ENCODE data around the gene KRT6C. TPM values are rescaled to one million over a fixed set of nuclear protein-coding genes. Genes with fewer than 3 reads are reported as not detected.

Gene KRT6C
- not detected for total RNA-seq

DNA sequence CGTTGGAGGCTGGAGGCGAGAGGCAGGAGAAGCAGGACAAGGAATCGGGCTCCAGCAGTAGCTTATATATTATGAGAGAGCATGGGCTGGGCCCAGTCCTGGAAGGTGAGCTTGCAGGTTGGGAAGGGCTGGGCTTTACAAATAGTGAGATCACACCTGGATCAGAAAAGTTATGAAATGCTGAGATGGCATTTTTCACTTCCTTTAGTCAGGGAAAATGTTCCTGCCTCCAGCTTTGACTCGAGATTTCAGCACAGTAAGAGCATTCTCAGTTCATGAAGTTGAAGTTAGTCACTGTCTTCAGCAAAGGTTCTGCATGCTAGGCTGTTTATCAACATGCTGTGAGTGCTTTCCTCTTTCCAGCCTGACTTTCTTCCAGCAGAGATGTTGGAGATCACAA is at the start of gene KRT6C:
KRT6C (minus strand) TSS at position 38 of the 400 bp plus-strand sequence. CDS start 68 bp downstream, outside the sequence.
- DNase-seq (ENCODE audit: low spot score): no peak
- no peak for ATAC-seq

DNA sequence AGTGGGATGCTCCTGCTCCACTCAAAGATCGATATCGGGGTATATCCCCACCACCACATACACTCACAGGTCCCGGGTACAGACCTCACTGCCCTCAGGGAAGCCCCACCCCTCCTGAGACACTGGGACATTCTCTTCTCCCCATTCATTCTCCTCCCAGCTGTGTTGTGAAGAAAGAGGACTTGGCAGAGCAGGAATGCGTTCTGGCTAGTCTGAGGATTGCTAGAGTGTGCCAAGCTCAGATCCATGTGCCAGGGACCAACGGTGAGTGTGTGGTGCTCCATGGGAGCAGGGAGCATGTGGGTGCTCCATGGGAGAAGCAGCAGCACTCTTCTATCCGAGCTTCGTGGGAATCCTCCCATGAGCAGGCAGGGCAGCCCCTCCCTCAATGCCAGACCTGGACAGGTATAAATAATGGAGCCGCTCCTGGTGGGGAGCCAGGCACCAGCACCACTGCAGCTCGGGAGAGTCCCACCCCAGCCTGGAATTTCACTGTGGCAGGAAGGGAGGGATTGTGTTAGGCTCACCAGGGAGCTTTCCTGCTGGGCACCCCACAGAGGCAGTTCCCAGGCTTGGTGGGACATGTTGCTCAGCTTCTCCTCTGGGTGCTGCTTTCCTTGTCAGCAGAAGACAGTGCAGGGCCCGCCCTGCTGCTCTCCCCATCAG is 48.9 kb upstream of the KRT6C start:
- DNase-seq (ENCODE audit: low spot score): peak; percentile 34
- no peak for ATAC-seq

DNA sequence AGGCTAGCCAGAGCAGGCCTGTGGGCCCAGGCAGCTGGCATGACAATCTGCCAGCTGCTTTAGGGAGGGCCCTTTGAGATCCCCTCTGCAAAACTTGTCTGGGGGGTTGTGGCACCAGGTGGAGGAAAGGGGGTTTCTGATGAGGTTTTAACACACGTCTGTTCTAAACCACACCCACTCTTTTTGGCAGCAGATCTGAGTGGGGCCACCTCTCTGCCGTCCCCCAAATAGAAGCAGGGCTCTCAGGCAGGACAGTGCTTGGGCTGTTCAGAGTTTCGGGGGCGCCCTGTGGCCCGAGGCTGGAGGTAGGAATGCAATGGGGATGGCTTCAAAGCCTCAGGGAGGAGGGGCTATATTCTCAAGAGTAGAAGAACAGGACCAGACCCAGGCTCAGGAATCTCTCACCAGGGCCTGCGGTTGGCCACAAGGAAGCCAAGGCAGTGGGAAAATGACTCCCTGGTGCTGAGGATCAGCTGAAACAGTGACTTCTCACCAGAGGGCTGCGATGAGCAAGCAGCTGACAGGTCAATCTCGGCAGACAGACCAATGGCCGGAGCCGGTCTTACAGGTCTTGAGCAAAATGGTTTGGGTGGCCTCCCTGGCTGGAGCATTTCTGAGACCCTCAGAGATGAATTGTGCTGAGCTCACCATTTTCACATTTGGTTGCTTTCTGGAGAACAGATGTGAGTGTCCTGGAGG is 48.1 kb upstream of the KRT6C start:
- ATAC-seq: no peak
- DNase-seq (ENCODE audit: low spot score): peak; percentile 19

DNA sequence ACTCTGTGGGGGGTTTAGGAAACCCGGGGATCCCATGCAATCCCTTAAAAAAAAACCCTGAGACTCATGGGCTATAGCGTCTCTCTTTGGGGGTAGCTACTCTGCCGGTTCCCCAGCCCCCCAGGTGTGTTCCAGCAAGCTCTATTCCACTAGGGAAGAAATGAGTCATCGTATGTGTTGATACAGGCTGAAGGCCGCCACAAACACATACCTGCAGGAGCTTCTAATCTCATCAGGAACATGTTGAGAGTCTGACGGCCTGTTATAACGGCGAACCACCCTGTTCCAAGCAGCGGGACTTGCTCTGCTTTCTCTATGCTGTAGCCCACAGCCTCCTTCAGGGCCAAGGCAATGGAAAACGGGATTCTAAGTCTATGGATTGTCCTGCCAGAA is 47.6 kb upstream of the KRT6C start:
- ATAC-seq (no peak), DNase-seq (ENCODE audit: low spot score) (peak; percentile 26)

DNA sequence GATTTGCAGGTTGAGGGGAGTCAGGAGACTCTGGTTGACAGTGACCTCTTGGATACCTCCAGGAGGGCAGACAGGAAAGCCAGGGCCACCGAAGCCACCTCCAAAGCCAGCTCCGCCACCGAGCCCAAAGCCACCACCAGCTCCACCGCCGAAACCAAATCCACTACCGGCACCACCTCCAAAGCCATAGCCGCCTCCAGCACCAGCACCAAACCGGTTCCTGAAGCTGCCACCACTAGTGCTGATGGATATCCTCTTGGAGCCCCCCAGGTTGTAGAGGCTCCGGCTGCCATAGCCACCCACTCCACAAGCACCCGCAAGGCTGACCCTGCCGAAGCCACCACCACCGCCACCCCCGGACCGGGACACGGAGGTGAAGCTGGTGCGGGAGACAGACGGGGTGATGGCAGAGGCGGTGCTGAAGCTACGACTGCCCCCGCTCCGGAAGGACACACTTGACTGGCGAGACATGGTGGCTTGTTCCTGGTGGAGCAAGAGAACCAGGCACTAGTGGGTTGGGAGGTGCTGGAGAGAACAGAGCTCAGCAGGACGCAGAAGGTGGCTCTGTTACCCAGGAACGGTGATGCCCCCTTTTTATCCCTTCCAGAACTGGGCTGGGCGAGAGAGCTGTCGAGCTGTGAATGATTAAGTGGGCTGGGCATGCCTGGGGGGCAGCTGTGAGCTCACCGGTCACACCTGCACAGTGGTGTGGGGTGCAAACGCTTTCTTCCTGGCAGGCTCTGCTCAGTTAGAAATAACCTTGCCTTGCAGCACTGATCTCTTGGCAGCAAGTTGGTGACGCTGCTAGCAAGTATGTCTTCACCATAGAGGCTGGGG is 46.4 kb upstream of the KRT6C start, which contains the start of gene KRT5:
KRT5 (minus strand) TSS at position 569 of the 837 bp plus-strand sequence; CDS start at position 471, 98 bp downstream.
- peak; percentile 42 for DNase-seq (ENCODE audit: low spot score)
- ATAC-seq: no peak

DNA sequence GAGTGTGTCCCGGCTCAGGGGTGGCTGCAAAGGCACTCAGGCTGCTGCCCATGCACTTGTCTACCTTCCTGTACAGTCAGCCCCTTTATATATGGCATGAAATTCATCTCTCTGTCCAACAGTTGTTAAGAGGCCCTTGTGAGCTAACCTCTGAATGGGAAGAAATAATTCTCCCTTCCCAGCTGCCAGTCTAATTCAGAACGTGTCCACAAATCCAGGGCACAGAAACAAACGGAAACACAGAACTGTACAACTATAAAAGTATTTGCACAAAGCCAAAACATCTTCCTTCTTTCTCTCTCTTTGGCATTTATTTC is 45.7 kb upstream of the KRT6C start:
- ATAC-seq (no peak), DNase-seq (ENCODE audit: low spot score) (no peak)

DNA sequence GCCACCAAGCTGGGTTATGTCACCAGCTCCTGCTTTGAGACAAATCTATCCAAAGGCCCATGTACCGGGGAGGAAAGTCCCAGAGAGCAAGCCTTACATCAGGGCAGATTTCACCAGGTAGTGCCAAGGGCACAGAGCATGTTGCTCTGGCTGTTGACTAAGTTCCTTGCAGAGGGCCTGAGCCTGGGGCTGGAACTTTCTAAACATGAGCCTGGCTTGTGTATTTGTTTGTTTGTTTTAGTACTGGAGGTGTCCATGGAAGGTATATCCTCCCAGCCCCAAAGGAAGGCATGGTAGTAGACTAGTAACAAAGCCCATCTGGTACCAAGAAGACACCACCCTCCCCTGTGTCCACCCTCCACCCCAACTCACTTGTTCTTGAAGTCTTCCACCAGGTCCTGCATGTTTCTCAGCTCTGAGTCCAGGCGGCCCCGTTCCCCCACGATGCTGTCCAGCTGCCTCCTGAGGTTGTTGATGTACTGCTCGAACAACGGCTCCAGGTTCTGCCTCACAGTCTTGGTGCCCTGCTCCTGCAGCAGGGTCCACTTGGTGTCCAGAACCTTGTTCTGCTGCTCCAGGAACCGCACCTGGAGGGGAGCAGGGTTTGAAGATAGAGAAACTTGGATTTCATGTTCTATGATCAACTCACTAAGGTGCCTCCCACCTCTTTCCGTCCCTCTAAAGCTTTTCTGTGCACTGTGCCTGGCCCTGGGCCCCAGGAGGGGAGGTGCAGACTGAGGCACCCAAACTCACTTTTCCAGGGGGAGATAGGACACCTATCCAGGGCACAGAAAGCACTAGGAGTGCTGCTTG is 45.2 kb upstream of the KRT6C start:
- DNase-seq (ENCODE audit: low spot score) (peak; percentile 36), ATAC-seq (no peak)

DNA sequence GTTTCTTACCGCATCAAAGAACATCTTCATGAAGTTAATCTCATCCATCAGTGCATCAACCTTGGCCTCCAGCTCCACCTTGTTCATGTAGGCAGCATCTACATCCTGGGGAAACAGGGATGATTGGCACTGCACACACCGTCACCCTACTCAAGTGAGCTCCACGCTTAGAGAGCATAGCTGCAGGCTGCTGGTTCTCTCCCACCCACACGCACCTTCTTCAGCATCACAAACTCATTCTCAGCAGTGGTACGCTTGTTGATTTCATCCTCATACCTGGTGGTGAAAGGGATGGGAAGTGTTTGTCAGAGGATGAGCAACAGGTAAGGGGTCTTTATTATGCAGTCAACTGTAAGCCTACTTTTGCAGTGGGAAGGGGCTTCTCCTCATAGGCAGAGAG is 44.3 kb upstream of the KRT6C start:
- DNase-seq (ENCODE audit: low spot score) (no peak), ATAC-seq (no peak)

DNA sequence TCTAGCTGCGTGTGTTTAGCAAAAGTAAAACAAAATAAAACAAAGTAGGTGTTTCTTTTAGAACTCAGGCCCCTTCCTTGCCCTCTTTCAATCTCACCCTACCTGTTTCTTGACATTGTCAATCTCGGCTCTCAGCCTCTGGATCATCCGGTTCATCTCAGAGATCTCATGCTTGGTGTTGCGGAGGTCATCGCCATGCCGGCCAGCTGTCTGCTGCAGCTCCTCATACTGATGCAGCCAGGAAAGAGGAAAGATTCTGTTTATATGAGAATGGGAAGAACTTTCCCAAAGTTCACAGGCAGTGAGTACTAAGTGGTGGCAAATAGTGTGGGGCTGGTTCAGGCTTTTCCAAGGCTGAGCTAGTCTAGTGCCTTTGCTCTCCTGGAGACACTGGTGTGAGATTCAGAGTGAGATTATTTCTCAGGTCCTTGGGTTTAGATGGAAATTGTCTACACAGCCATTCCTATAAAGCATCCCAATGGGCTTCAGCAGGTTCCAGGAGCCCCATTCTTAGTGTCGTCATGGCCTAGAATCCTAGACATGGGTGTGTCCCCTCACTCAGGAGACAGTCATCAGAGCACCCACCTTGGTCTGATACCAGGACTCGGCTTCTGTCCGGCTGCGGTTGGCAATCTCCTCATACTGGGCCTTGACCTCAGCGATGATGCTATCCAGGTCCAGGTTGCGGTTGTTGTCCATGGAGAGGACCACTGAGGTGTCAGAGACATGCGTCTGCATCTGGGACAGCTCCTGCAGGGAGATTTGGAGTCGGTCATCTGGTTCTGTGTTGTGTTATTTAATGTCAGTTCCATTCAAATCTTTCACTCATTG is 43.6 kb upstream of the KRT6C start:
- no peak for DNase-seq (ENCODE audit: low spot score)
- ATAC-seq: no peak

DNA sequence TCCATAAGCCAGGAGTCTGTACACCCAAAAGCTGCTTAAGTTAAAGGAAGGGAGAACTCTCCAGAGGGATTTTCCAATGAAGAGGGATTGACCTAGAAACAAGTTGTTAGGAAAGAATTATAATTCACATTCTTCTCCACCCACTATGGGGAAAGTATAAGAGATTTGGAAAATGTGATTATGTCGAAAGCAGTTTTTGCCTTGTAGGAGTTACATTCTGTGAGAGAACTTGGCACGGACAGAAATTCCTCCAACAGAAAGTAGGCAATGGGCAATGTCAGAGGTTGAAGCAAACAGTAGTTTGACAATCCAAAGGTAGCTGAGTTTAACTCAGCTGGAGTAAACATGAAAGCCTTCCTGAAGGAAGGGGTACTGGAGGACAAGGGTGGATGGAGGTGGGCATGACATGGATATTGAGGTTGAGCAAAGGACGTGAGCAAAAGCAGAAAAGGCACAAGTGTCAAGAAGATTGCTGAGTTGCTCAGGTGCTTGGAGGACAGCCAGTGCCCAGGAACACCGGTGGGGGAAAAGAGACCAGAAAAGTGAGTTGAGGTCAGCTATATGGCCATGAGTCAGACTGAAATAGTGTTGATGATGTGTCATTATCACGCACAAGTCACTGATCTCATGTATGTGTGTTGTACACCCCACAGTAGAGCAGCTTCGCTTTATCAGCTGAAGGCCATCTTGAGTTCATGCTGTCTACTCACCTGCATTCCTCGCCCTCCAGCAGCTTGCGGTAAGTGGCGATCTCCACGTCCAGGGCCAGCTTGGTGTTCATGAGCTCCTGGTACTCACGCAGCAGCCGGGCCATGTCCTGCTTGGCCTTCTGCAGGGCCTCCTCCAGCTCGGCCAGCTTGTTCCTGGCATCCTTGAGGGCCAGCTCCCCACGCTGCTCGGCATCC is 42.6 kb upstream of the KRT6C start:
- peak; percentile 70 for ATAC-seq
- peak; percentile 35 for DNase-seq (ENCODE audit: low spot score)

DNA sequence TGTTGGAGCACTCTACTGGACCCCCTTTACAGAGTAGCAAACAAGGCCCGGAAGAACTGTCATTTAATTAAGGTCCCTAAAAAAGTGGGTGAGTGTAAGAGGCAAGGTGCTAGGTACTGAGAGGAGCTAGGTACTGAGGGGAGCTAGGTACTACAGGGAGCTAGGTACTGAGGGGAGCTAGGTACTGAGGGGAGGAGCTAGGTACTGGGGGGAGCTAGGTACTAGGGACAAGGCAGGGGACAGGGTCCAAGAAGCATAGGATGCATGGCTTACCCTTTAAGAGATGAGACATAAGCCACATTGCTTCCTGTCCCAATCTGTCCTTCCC is 41.7 kb upstream of the KRT6C start:
- ATAC-seq: no peak
- DNase-seq (ENCODE audit: low spot score): no peak

DNA sequence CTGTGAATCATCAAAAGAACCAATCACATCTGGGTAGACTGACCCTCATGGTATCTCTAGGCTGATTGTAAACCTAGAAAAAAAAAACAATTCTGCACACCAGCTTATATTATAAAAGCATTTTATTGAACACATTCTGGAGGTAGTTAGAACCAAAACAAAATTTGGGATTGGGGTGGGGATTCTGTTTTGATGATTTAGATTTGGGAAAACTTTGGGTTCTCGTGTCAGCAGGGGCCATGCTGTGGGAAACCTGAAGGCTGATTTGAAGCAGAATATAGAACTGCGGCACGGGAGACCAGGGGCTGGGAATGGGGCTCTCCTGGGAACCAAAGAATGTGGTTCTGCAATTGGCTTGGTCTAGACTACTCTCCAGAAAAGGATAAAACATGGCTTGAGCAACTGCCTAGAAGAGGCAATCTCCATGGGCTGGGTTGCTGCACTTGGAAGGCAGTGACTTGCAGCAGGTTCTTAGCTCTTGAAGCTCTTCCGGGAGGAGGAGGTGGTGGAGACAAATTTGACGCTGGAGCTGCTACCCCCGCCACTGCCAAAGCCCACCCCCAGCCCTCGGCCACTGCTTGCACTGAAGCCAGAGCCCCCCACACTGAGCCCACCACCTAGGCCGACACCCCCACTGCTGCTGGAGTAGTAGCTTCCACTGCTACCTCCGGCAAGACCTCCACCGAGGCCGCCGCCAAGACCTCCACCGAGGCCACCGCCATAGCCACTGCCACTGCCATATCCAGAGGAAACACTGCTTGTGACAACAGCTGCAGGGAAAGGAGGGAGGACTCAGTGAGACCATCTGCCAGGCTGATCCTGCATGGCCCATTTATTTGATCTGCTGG is 41.1 kb upstream of the KRT6C start:
- no peak for ATAC-seq
- peak; percentile 35 for DNase-seq (ENCODE audit: low spot score)

DNA sequence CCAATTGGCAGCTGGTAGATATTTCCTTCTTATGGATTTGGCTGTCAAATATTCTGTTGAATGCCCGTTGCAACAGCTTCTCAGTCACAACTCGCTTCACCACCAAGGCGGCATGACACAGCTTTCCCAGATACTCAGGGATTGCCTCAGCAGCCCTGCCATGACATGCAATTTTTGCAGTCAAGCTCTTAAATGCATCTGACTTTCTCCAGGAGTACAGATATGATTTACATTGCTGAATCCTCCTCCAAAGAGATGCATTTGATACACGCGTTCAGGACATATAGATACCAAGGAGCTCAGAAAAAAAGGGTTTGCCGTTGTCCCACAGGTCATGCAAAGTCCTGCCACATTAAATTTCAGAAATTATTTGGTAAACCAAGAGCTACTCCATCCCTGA is 40.1 kb upstream of the KRT6C start:
- no peak for DNase-seq (ENCODE audit: low spot score)

DNA sequence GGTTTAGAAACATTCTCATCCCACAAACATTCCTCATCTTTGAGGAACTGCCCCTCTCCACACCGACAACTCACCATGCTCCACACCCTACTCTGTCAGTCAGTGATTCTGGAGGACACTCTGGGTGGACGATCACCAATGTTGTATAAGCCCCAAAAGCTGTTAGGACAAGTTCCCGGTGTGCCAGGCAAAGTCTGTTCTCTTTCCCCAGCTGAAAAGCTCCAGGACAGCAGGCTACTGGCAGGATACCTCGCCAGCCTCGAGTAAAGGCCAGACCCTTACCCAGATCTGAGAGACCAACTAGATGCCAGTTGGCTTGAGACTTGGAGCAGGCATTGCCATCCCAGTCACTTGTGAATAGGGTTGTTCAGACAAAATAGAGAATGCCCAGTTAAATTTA is 34.6 kb upstream of the KRT6C start:
- DNase-seq (ENCODE audit: low spot score): peak; percentile 19
- no peak for ATAC-seq

More for the DNA sequence above, 40.1 kb upstream of the KRT6C start:
- no peak for ATAC-seq

DNA sequence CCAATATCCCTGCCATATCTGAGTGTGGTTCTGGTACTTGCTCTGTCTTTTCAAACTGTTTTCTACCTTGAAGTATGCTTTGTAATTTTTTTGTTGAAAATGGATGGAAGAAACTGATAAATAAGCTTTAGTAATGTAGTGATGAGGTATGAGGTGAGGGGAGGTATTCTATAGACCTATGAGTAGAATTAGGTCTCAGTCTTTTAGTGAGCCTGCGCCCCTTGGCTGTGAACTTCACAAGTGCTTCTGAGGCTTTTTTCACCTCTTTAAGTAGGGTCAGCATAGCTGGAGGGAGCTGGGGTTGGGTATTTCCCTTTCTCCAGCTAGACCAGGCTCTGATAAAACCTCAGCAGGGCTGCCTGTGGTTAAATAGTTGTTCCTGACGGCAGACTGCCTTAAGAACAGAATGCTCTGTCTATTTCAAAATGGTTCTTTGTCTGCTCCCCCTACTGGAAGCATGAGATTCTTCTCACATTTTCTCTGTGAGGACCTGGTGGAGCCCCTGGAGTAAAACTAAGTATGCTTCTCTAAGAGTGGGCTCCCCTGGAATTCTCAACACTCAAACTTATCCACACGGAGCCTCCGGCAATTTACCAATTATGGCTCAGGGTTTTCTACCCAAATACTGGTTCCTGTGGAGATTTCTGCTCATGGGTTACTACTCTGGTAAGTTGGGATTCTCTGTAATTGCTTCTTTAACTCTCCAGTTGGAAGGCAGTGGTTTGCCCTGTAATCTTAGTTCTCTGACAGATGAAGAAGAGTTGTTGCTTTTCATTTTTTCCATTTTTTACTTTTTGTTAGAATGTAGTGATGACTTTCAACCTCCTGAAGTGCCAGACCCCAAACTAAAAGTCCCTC is 33.5 kb upstream of the KRT6C start:
- peak; percentile 81 for ATAC-seq

DNA sequence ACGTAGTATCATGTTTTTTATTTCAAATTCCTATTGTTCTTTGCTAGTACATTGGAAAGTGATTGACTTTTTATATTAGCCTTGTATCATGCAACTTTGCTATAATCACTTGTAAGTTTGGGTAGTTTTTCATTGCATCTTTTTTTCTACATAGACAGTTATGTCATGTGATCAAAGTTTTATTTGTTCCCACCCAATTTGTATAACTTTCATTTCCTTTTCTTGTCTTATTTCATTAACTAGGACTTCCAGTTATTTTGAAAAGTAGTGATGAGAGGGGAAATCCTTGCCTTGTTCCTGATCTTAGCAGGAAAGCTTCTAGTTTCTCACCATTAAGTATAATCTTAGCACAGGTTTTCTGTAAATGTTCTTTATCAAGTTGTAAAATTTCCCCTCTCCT is 29.3 kb upstream of the KRT6C start:
- ATAC-seq (no peak), DNase-seq (ENCODE audit: low spot score) (no peak)

More for the DNA sequence above, 33.5 kb upstream of the KRT6C start:
- DNase-seq (ENCODE audit: low spot score): peak; percentile 15

DNA sequence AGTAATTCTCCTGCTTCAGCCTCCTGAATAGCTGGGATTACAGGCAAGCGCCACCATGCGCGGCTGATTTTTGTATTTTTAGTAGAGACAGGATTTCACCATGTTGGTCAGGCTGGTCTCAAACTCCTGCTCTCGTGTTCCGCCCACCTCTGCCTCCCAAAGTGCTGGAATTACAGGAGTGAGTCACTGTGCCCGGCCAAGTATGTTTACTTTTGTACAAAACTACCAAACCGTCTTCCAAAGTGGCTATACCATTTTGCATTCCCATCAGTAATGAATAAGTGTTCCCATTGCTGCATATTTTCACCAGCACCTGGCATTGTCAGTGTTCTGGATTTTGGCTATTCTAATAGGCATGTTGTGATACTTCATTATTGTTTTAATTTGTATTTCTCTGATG is 27.9 kb upstream of the KRT6C start:
- no peak for ATAC-seq
- no peak for DNase-seq (ENCODE audit: low spot score)

Data from left lobe of liver (tissue), 2 donors.